ENCODE results near the gene HOXC4. TPM values are rescaled to one million over a fixed set of nuclear protein-coding genes. Genes with fewer than 3 reads are reported as not detected.

Gene HOXC4
- total and polyA plus RNA-seq, 2 of the 8 experiments (the other 6 are each of a cell fraction or from before 2014, with no cell fraction given) = not detected

DNA sequence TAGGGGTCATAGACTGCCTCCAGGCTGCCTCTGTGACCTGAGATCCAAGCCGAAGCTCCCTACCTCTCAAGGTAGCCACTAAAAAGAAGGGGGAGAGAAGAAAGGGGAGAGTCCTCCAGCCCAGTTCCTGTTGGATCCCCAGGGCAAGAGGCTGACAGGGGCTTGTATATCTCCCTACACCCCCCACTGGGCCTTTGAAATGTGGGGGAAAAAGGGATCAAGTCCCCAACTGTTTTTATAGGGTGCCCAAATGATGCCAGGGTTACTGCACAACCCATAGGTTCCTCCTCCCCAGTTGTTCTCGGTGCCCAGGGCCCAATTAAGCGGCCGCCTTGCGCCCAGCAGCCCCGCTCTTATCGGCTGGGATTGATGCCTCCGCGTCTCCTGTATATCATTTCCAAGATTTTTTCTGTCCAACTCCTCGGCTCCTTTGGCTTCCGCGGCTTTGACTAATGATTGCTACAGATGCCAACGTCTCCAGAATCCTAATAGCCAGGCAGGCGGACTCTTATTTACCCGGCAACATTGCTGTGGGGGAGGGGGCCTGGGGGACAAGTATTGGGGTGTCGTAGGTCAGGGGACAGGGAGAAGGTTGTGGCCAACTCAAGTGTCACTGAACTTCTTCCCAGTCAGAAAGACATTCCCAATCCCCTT, 7.6 kb upstream of the HOXC4 start:
- Histone ChIP-seq H2AK5ac (ENCODE audit: low read depth, low read length) (no peak overlapping the region), H2BK5ac (ENCODE audit: low read depth, low read length) (no peak overlapping the region), H4K5ac (ENCODE audit: insufficient read length, low read depth, low read length) (no peak overlapping the region), H2BK120ac (replicated peaks; ENCODE audit: low read depth, low read length) (no peak overlapping the region), H3K56ac (replicated peaks; ENCODE audit: insufficient read length, low read depth, low read length) (no peak overlapping the region), H3K79me1 (ENCODE audit: low read depth, low read length) (no peaks in the 10 kb centered on the region), H3K79me2 (ENCODE audit: control insufficient read depth in 1 of 2, insufficient read depth in 2 of 2, low read length in 2 of 2) (no peaks in the 10 kb centered on the region), H3K27ac (ENCODE audit: low read depth, low read length) (no peak overlapping the region), H3K4me1 (replicated peaks in 1 of 4; ENCODE audit: control insufficient read depth in 3 of 4, insufficient read depth in 4 of 4, low read length in 3 of 4) (peaks cover 0 to 4% (median 3%) of the 10 kb centered on the region in 4 experiments; a peak in 5 of 7 replicates), H3K18ac (ENCODE audit: extremely low read depth, low read length) (no peak overlapping the region), H3K4me3 (ENCODE audit: extremely low read depth in 1 of 4, insufficient read depth in 2 of 4, low read depth in 3 of 4, low read length in 4 of 4) (no peak overlapping the region), H3K14ac (ENCODE audit: insufficient read length) (no peak overlapping the region), H3K4ac (replicated peaks; ENCODE audit: insufficient read length, low read depth, low read length) (no peak overlapping the region), H4K20me1 (replicated peaks in 1 of 2; ENCODE audit: control insufficient read depth in 1 of 2, insufficient read depth in 2 of 2, low read length in 2 of 2) (peaks cover 14 to 16% of the 10 kb centered on the region in 2 experiments), H2BK12ac (ENCODE audit: low read depth, low read length) (no peak overlapping the region), H4K91ac (replicated peaks; ENCODE audit: insufficient read length, low read length) (no peak overlapping the region), H3K27me3 (replicated peaks in 1 of 4; ENCODE audit: control insufficient read depth in 3 of 4, extremely low read depth in 1 of 4, insufficient read depth in 3 of 4, low read length in 3 of 4) (peaks cover 96 to 100% (median 99%) of the 10 kb centered on the region in 4 experiments), H3K23ac (ENCODE audit: insufficient read length) (no peak overlapping the region), H3K36me3 (ENCODE audit: control insufficient read depth in 2 of 4, insufficient read depth in 4 of 4, low read length in 3 of 4) (peaks cover 0 to 9% (median 0%) of the 10 kb centered on the region in 4 experiments; a peak in 1 of 8 replicates), H2BK15ac (ENCODE audit: low read length) (no peak overlapping the region), H2BK20ac (ENCODE audit: low read length) (no peak overlapping the region), H3K9me3 (ENCODE audit: insufficient read depth in 2 of 2, low read depth in 1 of 2, low read length in 1 of 2) (no peaks in the 10 kb centered on the region), H4K8ac (ENCODE audit: extremely low read depth, insufficient read depth, low read length) (no peak overlapping the region), H2AFZ (ENCODE audit: low read length) (no peak overlapping the region), H3K4me2 (ENCODE audit: insufficient read depth in 1 of 2, low read depth in 2 of 2, low read length in 2 of 2) (no peak overlapping the region), H3K23me2 (ENCODE audit: low read depth, low read length) (no peaks in the 10 kb centered on the region; the same call in 1 of the 2 replicates), H3K9ac (replicated peaks in 1 of 4; ENCODE audit: extremely low read depth in 1 of 4, low read depth in 3 of 4, low read length in 3 of 4) (no peak overlapping the region)
- ChIA-PET POLR2A (ENCODE audit: partially characterized antibody) (no interaction called here), CTCF (ENCODE audit: partially characterized antibody) (interaction anchor here (0.6 to 20.0 kb wide), 7 partner anchors 10 to 335 kb away, joined by 3 to 339 read pairs (median 4); partner anchors contain the start of genes HOXC10 and SMUG1)
- peak; percentile 88 for TF ChIP-seq RNF2 (IDR thresholded peaks at IDR 0.05; ENCODE audit: borderline replicate concordance, low read depth, low read length, missing control alignments, poor library complexity, severe bottlenecking)
- no peak for TF ChIP-seq KDM5A (IDR thresholded peaks at IDR 0.05; ENCODE audit: low read length)
- TF ChIP-seq CBX8 (IDR thresholded peaks at IDR 0.05; ENCODE audit: borderline replicate concordance, low read depth, low read length) = peak; percentile 52; the same call in 1 of the 2 replicates
- FAIRE-seq = no peak
- 36% methylated on average over 16 of the region's 16 CpGs; no CpG with 5 or more reads in 1 of the 2 experiments for WGBS, 2 experiments (ENCODE audit: extremely low coverage in 1 of 2, insufficient coverage in 1 of 2, insufficient read length in 1 of 2, insufficient replicate concordance in 2 of 2, low coverage in 1 of 2, low lambda C conversion rate in 2 of 2, missing lambda C conversion rate in 1 of 2)
- DNase-seq (ENCODE audit: low read depth in 1 of 2, low spot score in 2 of 2) = no peak

All from H1 (cell line).